HG03432 (cell line): ENCODE data around the gene SERTAD2.

ENCODE experiments used
- ATAC-seq: cut with Tn5 transposase; IDR thresholded peaks from one replicate; pipeline ENCODE4 v1.9.1; 2021; ENCODE audit warnings: mild to moderate bottlenecking, moderate library complexity; ENCODE audit not compliant: unreplicated experiment

Gene SERTAD2, protein sequence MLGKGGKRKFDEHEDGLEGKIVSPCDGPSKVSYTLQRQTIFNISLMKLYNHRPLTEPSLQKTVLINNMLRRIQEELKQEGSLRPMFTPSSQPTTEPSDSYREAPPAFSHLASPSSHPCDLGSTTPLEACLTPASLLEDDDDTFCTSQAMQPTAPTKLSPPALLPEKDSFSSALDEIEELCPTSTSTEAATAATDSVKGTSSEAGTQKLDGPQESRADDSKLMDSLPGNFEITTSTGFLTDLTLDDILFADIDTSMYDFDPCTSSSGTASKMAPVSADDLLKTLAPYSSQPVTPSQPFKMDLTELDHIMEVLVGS

GRCh38 chr2:64653109-64654062 is at the start of gene SERTAD2:
TSS of gene SERTAD2 (minus strand) at chr2:64653913. CDS start at chr2:64636871, 17,042 bp downstream.
- ATAC-seq: peak; percentile 74

GRCh38 chr2:64700133-64700809 is 46.6 kb upstream of the SERTAD2 start:
- ATAC-seq: peak; percentile 50

- ATAC-seq: peak; percentile 28
Measured at GRCh38 chr2:64699712-64700111, 46.0 kb upstream of the SERTAD2 start.

DNA sequence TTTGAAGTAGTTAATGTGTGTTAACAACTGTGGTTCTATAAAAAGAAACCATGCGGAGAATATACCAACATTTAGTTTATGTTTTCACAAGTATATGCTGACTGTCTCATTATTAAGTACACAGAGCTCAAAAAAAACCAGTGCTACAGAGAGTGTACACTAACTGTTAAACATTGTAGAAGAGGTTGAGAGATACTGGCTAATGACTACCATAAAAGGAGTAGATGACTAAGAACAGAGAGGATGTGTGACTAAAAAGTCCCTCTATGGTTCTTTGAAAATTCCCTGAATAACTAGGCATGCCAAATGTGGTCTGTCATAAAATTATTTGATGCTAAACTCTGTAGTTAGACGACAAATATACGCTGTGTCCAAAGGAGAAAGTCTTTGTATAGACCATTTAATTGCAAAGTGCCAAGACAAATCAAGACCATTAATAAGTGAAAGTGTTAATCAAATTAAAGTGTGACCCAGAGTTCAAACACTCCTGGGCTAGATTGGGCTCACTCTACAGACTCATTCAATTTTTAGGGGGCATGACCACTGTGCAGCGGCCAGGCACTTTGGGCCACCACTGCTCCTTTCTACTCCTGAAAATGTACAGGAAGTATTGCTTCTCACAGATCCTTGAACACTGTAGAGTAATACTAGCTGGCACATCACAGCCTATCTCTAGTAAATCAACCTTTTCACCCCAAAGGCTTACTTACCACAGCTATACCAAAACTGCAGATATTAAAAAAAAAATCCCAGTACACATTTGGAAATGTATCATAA is 45.1 kb upstream of the SERTAD2 start:
- ATAC-seq: peak; percentile 91

DNA sequence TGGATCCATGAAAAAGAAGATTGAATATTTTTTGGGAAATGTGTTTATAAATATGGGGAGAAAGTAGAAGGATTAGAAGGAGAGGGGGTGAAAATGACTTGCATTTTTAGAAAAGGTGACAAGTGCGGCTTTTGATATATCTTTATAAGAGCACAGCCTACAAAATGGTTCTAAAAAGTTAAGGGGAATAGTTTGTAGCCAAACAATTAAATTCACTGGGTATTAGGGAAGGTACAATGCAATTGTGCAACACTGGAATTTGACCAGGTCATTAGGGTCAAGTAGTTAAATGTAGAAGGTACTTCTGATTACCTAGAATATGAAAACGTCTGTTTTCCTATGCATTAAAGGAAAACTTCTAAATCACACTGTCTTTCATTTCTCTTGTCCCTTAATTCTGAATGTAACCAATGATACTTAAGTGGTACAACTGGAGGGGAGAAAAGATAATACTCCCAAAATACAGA is 44.5 kb upstream of the SERTAD2 start:
- no peak for ATAC-seq

DNA sequence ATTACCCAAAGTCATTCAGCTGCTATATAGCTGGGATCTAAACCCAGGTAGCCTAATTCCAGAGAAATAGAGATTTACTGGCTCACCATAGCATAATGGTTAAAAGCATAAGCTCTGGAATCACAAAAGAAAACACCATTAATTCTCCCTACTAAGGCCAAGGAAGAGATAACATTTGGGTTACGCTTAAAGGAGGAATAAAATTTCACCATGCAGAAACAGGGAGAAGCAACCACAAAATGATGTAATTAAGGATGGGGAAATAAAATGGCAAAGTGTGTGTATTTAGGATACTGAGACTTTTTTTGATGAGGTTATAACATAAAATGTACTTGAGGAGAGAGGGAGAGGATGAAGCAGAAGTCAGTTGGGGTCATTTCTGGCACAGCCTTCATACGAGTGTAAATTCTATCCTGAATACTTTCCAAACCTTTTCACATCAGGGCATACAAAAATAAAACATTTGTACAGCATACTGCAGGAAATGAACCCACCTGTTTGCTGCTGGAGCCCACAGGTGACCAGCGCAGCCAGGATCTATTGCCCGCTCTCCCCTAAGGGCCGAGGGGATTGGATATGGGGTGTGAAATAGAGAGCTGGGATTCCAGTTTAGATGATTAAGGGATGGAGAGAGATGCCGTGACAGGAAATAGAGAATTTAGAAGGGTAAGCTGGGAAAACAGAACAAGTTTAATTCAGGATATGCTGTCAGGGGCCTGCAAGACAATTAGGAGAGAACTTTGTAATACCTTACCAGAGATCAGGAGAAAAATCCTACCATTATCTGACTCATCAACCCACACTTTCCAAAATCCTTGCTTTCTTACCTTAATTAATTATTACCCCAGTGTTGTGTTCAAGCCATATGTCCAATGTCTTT is 43.8 kb upstream of the SERTAD2 start:
- ATAC-seq: no peak

DNA sequence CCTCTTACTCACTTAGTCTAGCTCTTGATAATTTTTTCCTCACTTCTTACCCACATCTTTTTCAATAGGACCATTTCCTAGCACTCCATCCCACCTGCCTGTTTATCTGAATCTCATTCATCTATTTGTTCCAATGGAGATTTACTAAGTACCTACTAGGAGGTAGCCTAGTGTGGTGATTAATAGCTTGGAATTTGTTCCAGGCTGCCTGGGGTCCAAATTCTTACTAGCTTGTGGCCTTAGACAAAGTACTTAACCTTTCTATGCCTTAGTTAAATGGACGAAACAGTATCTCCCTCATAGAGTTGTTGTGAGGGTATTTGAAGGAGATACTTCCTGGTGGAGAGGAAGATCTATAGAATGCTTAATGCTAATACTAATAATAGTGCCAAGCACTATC is 42.9 kb upstream of the SERTAD2 start:
- ATAC-seq: no peak

GRCh38 chr2:64695721-64696261 is 42.1 kb upstream of the SERTAD2 start:
- ATAC-seq: no peak

GRCh38 chr2:64692401-64692800 is 38.7 kb upstream of the SERTAD2 start:
- ATAC-seq: no peak

GRCh38 chr2:64688909-64689308 is 35.2 kb upstream of the SERTAD2 start:
- no peak for ATAC-seq

GRCh38 chr2:64686283-64686956 is 32.7 kb upstream of the SERTAD2 start:
- ATAC-seq: no peak

- no peak for ATAC-seq
Measured at GRCh38 chr2:64685430-64685829, 31.7 kb upstream of the SERTAD2 start.

DNA sequence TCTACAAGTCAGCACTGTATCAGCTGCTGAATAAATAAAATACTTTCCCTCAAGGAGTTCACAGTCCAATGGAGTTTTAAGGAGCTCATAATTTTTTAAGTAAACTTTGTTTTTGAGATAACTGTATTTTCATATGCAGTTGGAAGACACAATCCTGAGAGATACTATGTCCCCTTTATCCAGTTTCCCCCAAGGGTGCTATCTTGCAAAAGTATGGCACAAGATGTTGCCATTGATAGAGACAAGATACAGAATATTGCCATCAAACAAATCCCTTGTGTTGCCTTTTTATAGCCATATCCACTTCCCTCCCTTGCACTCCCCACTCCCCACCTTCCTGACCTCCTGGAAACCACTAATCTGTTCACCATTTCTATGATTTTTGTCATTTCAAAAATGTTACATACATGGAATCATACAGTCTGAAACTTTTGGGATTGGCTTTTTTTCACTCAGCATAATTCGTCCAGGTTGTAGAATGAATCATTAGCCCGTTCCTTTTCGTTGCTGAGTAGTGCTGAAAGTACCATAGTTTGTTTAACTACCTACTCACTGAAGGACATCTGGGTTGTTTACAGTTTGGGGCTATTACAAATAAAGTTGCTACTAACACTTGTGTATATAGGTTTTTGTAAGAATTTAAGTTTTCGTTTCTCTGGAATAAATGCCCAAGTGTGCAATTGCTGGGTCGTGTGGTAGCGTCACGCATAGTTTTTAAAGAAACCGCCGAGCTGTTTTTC is 30.2 kb upstream of the SERTAD2 start:
- ATAC-seq: no peak

DNA sequence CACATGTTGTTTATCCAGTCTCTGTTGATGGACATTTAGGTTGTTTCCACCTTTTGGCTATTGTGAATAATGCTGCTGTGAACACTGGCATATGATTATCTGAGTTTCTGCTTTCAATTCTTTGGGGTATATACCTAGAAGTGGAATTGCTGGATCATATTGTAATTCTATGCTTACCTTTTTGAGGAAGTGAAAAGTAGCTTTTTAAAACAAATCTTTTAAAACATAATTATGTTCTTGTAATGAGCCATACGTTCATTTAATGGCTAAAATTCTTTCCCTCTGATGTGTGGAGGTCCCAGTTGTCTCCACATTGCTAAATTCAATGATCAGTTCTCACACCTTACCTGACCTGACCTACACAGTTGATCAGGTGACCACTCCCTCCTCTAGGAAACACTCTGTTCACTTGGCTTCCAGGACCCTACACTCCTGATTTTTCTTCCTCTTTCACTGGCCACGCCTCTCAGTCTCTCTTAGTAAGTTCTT is 27.8 kb upstream of the SERTAD2 start:
- ATAC-seq: no peak

- ATAC-seq: no peak
Measured at GRCh38 chr2:64679673-64680425, 26.1 kb upstream of the SERTAD2 start.

GRCh38 chr2:64678771-64679590 is 25.3 kb upstream of the SERTAD2 start:
- no peak for ATAC-seq
